HG03045 (cell line): ENCODE results near the gene TAF15.

Experiments used
- ATAC-seq: cut with Tn5 transposase; IDR thresholded peaks from one replicate; pipeline ENCODE4 v1.9.1; 2021; ENCODE audit warnings: mild to moderate bottlenecking, moderate library complexity; ENCODE audit not compliant: unreplicated experiment

TAF15 gene

GRCh38 chr17:35870906-35871819 is 61.9 kb downstream of the TAF15 start:
- no peak for ATAC-seq

GRCh38 chr17:35872196-35872980 is 63.1 kb downstream of the TAF15 start:
- ATAC-seq = no peak

DNA sequence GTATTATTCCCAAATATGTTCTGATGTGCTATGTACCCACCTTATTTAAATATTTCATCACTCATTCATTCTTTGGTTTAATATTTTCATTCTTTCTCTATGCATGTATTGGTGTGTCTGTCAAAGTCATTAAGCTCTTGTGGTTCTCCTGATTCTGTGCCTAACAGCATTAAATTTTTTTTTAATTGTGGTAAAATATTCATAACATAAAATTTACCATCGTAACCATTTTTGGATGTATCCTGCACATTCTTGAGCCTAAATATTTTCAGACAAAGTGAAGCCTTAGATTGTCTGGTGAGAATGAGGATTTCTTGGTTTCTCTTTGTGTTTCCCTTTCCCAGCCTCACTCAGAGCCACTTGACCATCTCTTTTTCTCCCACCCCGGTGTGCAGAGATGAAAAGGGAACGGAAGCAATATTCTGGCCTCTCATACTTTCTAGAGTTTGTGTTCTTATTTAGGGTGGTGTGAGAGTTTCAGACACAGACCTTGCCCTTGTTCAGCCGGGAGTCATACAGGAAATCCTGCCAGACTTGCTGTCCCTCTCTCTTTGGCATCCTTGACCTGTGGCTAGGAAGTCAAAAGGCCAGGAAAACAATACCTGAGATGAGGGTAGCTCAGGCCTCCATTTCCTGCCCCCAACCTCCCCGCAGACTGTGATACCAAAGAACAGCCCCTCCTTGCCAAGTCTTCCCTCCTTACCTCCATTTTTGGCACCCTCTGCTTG is 66.0 kb downstream of the TAF15 start:
- no peak for ATAC-seq

GRCh38 chr17:35875800-35876139 is 66.5 kb downstream of the TAF15 start:
- no peak for ATAC-seq

DNA sequence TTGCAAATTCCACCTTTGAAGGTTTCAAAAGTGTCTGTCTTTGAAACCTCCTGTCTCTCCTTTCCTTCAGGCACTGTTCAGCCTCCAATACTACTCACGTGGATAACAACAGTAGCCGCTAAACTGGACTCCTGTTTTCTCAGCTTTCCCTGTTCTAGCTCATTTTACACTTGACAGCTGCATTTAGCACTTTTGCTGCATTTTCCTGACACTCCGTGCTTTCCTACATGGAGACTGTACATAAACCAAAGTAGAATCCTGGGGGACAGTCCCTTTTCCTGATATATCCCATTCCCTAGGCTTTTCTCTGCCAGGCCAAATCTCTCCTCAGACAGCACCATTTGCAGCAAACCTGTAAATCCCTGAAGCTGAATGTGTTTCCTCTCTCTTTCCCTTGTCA is 67.2 kb downstream of the TAF15 start:
- no peak for ATAC-seq

DNA sequence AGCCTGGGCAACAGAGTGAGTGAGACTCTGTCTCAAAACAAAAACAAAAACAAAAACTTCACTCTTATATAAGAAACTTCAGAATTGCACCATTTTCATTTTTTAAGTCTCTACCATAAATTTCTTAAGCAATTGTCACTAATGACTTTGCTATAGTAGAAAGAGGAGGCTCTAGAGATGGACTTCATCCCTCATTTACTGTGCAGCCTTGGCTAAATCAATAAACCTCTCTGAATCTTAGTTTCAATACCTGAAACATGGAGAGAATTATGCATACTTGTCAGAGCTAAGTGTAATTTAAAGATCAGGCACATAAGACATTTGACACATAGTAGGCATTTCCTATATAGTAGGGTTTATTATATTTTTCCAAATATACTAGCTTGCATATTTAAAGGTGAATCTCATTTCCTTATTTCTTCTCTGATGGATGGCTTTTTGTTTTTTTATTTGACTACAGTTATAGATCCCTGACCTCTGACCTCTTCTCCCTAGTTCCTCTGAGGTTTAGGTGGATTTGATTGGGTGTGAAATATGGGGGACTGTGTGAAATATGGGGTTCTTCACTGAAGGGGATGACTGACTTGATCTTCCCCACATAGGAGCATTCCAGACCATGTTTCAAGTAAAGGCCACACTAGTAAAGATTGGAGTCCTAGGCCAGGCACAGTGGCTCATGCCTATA is 68.2 kb downstream of the TAF15 start:
- ATAC-seq = no peak

- no peak for ATAC-seq
Measured at GRCh38 chr17:35878361-35878760, 69.1 kb downstream of the TAF15 start.

- ATAC-seq = peak; percentile 93
Measured at GRCh38 chr17:35879773-35880654, 70.7 kb downstream of the TAF15 start, which contains the start of gene CCL5. TSS of gene CCL5 (minus strand) at chr17:35880360.

DNA sequence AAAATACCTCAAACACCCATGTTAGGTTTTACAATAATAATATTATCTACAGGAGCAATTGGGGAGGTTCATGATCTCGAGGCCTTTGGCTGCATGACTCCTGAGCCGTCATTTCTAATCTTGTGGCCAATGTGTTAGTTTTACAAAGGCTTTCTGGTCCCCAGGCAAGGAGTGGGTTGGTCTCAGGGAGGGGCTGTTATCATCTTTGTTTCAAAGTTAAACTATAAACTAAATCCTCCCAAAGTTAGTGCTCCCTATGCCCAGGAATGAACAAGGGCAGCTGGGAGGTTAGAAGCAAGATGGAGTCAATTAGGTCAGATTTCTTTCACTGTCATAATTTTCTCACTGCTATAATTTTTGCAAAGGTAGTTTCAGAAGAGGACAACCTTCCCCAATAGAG is 80.0 kb downstream of the TAF15 start:
- ATAC-seq = no peak

- no peak for ATAC-seq
Measured at GRCh38 chr17:35889818-35890773, 80.8 kb downstream of the TAF15 start.

- no peak for ATAC-seq
Measured at GRCh38 chr17:35890774-35891155, 81.5 kb downstream of the TAF15 start.

GRCh38 chr17:35891269-35891668 is 82.0 kb downstream of the TAF15 start:
- ATAC-seq = no peak

DNA sequence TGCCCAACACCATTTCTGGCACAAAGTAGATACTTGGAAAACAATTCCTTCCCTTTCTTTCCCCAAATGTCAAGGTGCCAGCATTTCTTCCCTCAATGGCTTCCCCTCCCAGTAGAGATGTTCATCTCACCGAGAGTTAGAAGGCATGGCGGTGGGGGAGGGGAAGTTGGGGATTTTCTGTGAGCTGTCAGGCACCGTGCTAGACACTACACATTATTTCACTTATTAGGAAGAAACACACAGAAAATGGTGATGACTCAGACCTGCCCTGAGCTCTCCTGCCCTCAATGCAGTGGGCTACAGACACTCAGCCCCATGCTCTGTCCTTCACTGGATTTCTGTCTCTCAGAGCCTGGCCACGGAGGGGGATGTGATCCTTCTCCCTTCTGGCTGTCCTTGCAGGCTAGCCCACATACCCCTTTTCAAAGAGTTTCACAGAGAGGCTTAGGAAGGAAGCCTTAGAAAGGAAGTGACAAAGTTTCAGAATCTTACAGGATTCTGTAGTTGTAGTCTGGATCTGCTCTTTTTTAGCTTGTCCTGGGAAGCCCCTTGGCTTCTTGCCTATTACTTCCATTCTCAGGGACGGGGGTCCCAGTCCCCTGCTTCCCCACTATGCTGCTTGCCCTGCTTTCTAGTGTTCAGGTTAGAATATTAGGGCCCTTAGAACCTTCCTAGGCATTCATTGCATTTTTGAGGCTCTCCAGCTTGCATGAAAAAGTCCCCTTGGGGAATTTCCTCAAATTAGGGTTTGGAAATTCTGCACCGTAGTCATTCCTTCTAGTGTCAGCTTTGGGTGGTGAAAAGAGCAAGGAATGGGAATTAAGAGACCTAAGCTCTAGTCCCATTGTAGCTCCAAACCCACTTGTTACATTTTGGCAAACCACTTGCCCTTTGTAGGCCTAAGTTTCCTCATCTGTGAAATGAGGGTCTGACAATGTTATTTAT is 83.1 kb downstream of the TAF15 start:
- no peak for ATAC-seq

DNA sequence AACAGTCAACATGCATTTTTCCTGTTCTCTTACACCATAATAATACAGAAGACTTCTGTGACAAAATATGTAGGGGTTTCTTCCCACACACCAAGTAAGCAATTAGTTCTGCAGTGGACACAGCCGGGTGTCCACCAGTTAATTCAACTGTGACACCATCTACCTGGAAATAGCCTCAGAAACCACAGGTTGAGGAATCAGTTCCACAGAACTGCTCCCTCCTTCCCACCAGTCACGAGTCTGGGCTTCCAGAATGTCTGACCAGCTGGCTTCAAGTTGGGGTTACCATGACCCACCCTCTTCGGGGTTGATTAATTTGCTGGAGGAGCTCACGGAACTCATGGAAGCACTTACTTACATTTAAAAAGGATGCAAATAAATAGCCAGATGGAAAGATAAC is 84.5 kb downstream of the TAF15 start:
- no peak for ATAC-seq

GRCh38 chr17:35894206-35894605 is 84.9 kb downstream of the TAF15 start:
- no peak for ATAC-seq

GRCh38 chr17:35895636-35896587 is 86.6 kb downstream of the TAF15 start:
- ATAC-seq = no peak
